Vagina (tissue), 2 donors: ENCODE data around the gene ALDH2.

Experiments used
- CTCF ChIP-seq, 3 experiments: fragments of 450-650 bp in 2 of 3; fragments of 200-600 bp in 1 of 3; sonication (generic) in 1 of 3; IDR thresholded peaks; one replicate each; pipeline ENCODE4 v1.5.1; 2017 to 2019; ENCODE audit warnings: antibody characterized with exemption in 3 of 3, mild to moderate bottlenecking in 2 of 3, moderate library complexity in 2 of 3
- POLR2A ChIP-seq, 2 donors: fragments of 450-650 bp; IDR thresholded peaks; one replicate each; pipeline ENCODE4 v1.6.1; 2017; ENCODE audit warnings: antibody characterized with exemption in 2 of 2, mild to moderate bottlenecking in 2 of 2, moderate library complexity in 2 of 2
- POLR2AphosphoS5 ChIP-seq, 2 donors: sonication (generic); formaldehyde crosslinking; IDR thresholded peaks; one replicate each; pipeline ENCODE4 v1.9.0; 2017; ENCODE audit warnings: antibody characterized with exemption in 2 of 2, mild to moderate bottlenecking in 2 of 2, low read depth in 1 of 2; ENCODE audit not compliant: insufficient read depth in 1 of 2

GRCh38 chr12:111788178-111788654 is 21.5 kb downstream of the ALDH2 start:
- TF ChIP-seq CTCF (IDR thresholded peaks at IDR 0.05), result no peak
- no peak for TF ChIP-seq POLR2A (IDR thresholded peaks at IDR 0.05)
- no peak for TF ChIP-seq POLR2AphosphoS5 (IDR thresholded peaks at IDR 0.05; ENCODE audit: insufficient read depth in 1 of 2, low read depth in 1 of 2)
